Muscle layer of duodenum (tissue), 2 donors: ENCODE measurements around the gene CBX4.

Source experiments
- H3K27ac ChIP-seq: one replicate; pipeline ENCODE4 v1.7.0; 2013; ENCODE audit warnings: mild to moderate bottlenecking, low read length
- H3K27me3 ChIP-seq: one replicate; pipeline ENCODE4 v1.7.0; 2013; ENCODE audit warnings: low read depth, mild to moderate bottlenecking, control low read depth, low read length
- H3K36me3 ChIP-seq, 2 donors: one replicate each; pipeline ENCODE4 v1.7.0; 2013; ENCODE audit warnings: low read length in 2 of 2, control low read depth in 1 of 2, mild to moderate bottlenecking in 1 of 2; ENCODE audit not compliant: insufficient read depth in 2 of 2, control insufficient read depth in 1 of 2
- H3K4me1 ChIP-seq, 2 donors: one replicate each; pipeline ENCODE4 v1.7.0; 2013; ENCODE audit warnings: low read length in 2 of 2, mild to moderate bottlenecking in 2 of 2, control low read depth in 1 of 2, moderate library complexity in 1 of 2; ENCODE audit not compliant: insufficient read depth in 2 of 2, control insufficient read depth in 1 of 2
- H3K4me3 ChIP-seq, 2 donors: one replicate each; pipeline ENCODE4 v1.7.0; 2013; ENCODE audit warnings: low read length in 2 of 2, low read depth in 1 of 2, mild to moderate bottlenecking in 1 of 2
- H3K9me3 ChIP-seq, 2 donors: one replicate each; pipeline ENCODE4 v1.7.0; 2013; ENCODE audit warnings: low read length in 2 of 2, control low read depth in 1 of 2, mild to moderate bottlenecking in 1 of 2; ENCODE audit not compliant: control insufficient read depth in 1 of 2
- donor health status: healthy.

The CBX4 gene

DNA sequence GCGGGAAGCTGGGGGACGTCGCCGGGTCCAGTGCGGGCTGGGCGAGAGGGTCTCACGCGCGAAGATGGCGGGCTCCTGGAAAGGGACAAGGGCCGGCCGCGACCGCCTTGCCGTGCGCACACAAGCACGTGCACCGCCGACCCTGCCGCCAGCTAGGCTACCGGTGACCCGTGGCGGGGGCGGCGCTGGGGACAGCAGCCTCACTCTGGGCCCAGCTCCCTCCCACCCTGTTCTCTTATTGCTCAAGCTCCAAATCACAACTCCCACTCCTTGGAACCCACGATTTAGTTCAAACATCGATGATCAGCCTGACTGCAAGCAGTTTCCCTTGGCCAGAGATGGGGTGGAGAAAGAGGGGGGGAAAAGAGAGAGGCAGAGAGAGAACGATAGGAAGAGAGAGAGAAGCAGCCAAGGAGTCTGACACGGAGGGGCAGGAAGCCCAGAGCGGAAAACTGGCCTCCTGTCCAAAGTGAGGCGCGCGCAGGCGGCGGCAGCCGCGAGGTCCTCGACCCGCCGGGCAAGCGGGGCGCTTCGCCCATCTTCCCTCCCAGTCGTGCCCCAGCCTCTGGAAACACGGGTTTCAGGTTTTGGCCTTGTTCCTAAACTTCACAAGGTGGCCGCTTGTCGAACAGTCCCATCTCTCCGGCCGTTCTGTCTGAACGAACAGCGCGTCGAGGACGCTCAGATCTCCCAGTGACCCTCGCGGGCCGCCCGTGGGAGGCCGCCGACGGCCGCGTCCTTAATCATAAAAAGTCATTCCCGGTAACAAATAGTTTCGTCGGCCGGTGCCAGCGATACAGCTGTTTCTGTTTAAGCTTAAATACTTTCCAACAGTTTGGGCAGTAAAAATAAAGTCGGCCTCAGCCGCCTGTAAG, 40.7 kb downstream of the CBX4 start:
- H3K4me3 ChIP-seq = peak overlapping the region in 1 of 2 donors; percentile 54
- no peak overlapping the region for H3K27ac ChIP-seq
- H3K36me3 ChIP-seq = peaks cover 0 to 9% of the 10 kb centered on the region in 2 donors
- H3K27me3 ChIP-seq = peaks cover 56% of the 10 kb centered on the region
- H3K4me1 ChIP-seq = peaks cover 5 to 55% of the 10 kb centered on the region in 2 donors
- peaks cover 0 to 3% of the 10 kb centered on the region in 2 donors for H3K9me3 ChIP-seq

DNA sequence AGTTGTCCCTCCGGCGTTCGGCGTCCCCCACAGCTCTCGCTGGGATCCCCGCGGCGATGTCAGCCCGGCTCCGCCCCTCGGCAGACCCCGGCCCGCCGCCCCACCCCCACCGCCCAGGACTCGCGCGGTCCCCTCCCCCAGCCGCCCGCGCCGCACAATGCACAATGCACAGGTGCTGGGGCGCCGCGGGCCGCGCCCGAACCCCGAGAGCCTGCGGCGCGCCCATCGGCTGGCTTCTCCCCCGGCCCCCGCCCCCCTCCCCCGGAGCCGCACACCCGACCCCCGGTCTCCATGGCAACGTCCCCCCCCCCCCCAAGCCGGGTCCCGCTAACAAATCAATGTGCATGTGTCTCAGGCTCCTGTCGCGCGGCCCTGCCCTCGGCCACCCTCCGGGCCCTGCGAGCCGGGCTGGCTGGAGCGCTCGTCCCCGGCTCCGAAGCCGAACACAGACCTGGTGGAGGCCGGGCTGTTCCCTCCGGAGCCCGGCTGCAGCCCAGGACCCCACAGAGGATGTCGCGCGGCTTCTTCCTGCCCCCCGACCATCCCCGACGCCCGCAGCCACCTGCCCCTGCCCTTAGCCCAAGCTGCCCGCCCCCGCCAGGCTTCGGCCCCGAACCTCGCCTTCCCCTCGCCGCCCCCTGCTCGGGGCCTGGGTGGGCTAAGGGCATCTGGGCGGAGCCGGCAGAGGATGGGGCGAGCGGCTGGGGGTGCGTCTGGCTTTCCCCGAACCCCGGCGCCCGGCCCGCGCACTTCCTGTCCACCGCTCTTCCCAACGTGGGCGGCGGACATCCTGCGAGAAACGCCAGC, 41.5 kb downstream of the CBX4 start:
- H3K27me3 ChIP-seq = peaks cover 51% of the 10 kb centered on the region
- no peak overlapping the region for H3K27ac ChIP-seq
- H3K4me1 ChIP-seq = peaks cover 5 to 53% of the 10 kb centered on the region in 2 donors
- H3K9me3 ChIP-seq = peaks cover 0 to 3% of the 10 kb centered on the region in 2 donors
- peak overlapping the region in 1 of 2 donors; percentile 88 for H3K4me3 ChIP-seq
- peaks cover 0 to 9% of the 10 kb centered on the region in 2 donors for H3K36me3 ChIP-seq

DNA sequence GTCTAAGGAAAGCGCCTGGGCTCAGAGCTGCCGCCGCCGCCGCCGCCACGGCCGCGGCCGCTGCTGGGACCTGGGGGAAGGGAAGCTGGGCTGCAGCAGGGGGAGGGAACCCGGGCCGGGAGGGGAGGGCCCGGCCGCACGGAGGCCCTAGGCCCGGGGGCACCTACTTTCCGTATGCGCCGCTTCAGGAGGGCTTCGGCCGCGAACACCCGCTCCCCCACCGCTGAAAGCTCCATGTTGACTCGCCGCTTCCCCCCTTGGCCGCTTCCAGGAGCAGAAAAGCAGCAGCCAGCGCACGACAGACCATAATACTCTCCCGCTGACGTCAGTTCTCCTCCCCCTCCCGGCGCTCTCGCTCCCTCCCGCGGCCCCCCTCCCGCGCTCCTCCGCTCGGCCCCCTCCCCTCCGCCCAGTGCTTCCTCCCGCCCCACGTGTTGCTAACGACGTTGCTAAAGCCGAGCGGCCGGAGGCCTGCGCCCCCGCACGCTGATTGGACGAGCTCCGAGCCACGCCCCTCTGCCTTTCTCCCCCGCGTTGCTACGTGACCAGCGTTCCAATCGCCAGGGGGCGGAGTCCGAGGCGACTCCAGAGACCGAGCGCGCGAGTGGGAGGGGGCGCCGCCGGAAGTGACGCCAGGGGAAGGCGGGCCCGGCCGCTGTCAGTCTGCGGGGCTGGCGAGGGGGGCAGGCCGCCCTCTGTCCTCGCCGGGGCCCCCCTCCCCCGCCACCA, 42.3 kb downstream of the CBX4 start, which contains the start of gene CBX8:
Gene CBX8 (minus strand): TSS at position 315 of the 729 bp plus-strand sequence. CDS start 79 bp downstream, at position 236.
- H3K9me3 ChIP-seq = no peaks in the 10 kb centered on the region
- peaks cover 5 to 49% of the 10 kb centered on the region in 2 donors for H3K4me1 ChIP-seq
- peaks cover 0 to 9% of the 10 kb centered on the region in 2 donors for H3K36me3 ChIP-seq
- H3K27me3 ChIP-seq = peaks cover 49% of the 10 kb centered on the region
- peak within 1 kb of the TSS; percentile 61 to 88 for H3K4me3 ChIP-seq
- no peak within 1 kb of the TSS for H3K27ac ChIP-seq

DNA sequence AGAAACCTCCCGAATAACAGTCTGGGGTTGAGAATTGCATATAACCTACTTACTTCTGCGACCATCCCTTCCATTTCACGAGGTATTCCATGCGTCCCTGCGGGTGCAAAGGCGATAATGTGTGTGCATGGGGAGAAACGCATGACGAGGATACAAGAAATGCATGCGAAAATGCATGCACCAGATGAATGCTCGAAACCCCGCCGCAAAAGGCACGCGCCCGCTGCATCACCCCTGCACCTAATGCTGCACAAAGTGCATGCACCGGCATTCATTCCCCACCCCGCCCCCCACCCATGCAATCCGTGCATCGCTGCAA, 42.8 kb downstream of the CBX4 start:
- Histone ChIP-seq H3K27me3 (peaks cover 49% of the 10 kb centered on the region), H3K27ac (no peak overlapping the region), H3K4me1 (peaks cover 5 to 54% of the 10 kb centered on the region in 2 donors), H3K9me3 (no peaks in the 10 kb centered on the region), H3K36me3 (peaks cover 0 to 9% of the 10 kb centered on the region in 2 donors), H3K4me3 (peak overlapping the region; percentile 61 to 88)

DNA sequence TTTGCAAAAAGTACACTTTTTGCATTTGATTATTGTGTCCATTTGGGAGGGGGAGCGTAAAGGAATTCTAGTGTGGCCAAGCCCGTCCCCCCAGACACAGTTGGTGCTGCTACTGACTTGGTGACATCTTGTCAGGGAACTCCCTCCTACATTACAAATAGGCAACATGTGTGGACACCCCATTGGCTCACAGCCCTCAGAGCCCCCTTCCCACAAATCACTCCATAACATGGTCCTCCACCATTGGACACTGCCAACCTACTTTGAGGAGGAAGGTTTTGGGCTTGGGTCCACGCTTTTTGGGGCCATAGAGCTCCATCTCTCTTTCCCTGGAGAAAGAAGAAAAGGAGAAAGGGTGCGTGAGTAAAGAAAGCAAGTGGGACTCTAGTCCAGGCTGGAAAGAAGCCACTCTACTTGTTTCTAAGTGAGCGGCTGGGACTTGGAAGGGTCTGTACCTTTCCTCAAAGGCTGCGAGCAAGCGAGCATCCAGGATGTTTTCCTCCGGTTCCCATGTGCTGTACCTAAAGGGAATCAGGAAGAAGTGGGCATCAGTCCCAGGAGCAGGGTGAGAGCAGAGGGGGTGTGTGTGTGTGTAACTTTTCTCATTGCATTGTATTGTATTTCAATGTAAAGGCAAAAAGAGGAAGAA, 43.3 kb downstream of the CBX4 start:
- Histone ChIP-seq H3K4me3 (peak overlapping the region; percentile 61 to 88), H3K27ac (no peak overlapping the region), H3K27me3 (peaks cover 49% of the 10 kb centered on the region), H3K9me3 (no peaks in the 10 kb centered on the region), H3K4me1 (peaks cover 5 to 55% of the 10 kb centered on the region in 2 donors), H3K36me3 (peaks cover 0 to 9% of the 10 kb centered on the region in 2 donors)

DNA sequence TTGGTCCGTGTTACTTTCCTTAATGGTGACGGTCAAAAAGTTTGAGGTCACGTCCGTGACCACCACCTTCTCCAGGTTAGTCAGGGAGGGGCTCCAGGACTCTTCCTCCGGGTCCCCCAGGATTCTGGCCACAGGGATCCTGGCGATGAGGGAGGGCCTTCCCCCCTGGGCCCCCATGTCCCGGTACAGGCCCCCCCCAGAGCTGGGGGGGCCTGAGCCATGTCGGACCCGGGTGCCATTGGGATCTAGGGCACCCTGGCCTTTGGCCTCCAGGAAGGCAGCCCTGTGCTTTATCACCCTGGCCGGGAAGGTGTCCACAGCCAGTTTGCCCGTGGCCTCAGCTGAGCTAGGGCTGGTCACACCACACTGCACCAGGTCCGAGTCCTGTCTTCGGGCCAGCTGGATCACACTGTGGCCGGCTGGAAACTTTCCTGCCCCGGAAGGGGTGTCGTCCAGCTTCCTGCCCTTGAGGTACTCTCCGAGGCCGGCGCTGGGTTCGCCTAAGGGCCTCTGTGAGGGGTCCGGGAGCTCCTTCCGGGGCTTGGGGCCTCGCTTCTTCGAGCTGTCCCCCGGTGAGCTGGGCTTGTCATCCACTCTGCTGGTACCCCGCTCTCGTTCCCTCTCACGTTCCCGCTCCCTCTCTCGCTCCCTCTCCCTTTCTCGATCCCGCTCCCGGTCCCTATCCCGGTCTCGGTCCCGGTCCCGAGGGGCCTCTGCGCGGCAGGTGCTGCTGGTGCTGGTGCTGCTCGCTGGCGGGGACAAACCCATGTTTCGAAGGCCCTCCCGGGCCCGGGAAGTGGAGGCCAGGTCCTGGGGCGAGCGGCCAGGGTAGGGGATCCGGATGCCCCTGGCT, 44.4 kb downstream of the CBX4 start:
- H3K4me3 ChIP-seq = no peak overlapping the region
- no peak overlapping the region for H3K27ac ChIP-seq
- H3K36me3 ChIP-seq = peaks cover 0 to 9% of the 10 kb centered on the region in 2 donors
- H3K9me3 ChIP-seq = no peaks in the 10 kb centered on the region
- peaks cover 5 to 53% of the 10 kb centered on the region in 2 donors for H3K4me1 ChIP-seq
- H3K27me3 ChIP-seq = peaks cover 48% of the 10 kb centered on the region

DNA sequence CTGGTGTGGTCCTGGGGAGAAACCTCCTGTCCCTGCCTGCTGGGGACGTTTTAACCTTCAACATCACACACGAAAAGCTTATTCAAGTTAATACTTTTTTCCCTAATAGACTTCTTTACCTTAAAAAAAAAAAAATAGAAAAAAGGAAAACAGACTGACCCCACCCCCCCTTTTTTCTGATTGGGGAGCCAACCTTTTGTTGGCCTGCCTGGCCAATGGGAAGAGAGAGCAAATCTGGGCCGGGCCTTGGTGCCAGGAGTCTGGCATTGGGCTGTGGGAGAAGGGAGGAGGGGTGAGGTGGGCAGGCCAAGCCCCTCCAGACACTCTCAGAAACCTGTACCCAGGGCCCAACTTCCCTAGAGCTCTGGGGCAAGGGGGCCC, 45.3 kb downstream of the CBX4 start:
- Histone ChIP-seq H3K27me3 (peaks cover 48% of the 10 kb centered on the region), H3K9me3 (no peaks in the 10 kb centered on the region), H3K27ac (no peak overlapping the region), H3K4me3 (peak overlapping the region in 1 of 2 donors; percentile 49), H3K36me3 (peaks cover 0 to 9% of the 10 kb centered on the region in 2 donors), H3K4me1 (peaks cover 5 to 53% of the 10 kb centered on the region in 2 donors)

DNA sequence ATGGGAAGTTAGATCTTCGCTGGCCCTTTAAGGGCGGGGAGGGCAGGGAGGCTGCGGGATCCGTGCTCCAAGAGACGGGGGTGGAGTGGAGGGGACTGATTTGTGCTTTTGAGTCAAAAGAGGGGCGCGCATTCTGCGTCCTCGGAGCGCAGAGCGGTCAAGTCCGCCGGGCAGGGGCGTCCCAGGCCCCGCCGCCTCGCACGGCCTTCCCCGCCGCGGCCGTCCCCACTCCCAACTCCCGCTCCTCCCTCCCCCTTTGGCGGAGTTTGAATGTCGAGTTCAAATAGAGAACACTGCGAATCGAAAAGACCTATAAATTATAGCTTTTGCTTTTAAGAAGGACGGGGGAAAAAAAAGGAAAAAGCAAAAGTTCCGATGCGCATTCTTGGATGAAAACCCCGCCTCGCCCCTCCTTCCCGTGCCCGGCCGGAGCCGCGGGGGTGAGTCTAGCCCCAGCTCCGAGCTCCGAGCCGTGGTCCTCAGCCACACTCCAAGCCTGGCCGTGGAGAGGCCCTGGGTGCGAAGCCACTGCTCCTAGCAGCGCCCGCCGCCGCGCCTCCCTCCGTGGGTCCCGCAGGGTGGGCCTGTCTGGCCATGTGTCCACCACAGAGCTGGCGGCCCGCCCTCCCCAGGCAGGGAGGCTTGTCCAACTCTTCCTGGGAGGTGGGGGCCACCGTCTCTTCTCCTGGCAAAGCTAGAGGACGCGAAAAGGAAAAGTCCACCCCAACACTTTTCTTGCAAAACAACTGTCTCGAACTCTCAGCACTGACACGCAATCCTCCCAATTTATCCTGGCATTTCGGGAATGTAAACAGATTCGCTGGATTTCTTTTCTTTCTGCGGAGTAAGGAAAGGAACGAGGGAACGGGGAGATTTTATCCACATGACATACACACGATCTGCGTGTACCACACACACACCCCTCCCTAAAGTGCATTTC, 46.0 kb downstream of the CBX4 start:
- Histone ChIP-seq H3K4me3 (peak overlapping the region; percentile 7 to 49), H3K27ac (no peak overlapping the region), H3K4me1 (peaks cover 0 to 46% of the 10 kb centered on the region in 2 donors), H3K27me3 (peaks cover 48% of the 10 kb centered on the region), H3K36me3 (peaks cover 0 to 9% of the 10 kb centered on the region in 2 donors), H3K9me3 (no peaks in the 10 kb centered on the region)

DNA sequence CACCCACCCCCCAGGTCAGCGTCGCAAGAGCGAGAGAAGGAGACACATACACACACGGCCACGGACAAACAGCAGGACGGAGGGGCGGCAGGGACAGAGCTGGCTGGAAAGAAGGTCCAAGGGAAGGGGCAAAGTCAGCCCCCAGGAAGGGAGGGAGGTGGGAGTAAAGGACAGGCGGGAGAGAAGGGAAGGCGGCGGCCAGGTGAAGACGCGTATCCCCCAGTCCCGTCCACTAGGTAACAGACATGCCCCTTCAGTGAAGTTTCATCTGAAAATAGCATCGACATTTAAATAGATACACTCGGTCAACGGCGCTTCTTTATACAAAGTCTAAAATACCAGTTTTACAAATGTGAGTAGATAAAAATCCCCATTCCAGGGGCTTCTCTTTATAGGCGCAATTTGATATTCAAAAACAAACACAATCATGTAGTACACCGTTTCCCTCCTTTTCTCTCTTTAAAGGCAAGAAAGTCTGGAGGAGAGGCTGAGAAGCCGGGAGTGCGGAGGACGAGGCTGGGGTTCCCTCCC, 46.8 kb downstream of the CBX4 start:
- Histone ChIP-seq H3K9me3 (no peaks in the 10 kb centered on the region), H3K27ac (no peak overlapping the region), H3K36me3 (peaks cover 0 to 9% of the 10 kb centered on the region in 2 donors), H3K4me3 (no peak overlapping the region), H3K4me1 (peaks cover 0 to 40% of the 10 kb centered on the region in 2 donors), H3K27me3 (peaks cover 49% of the 10 kb centered on the region)
